HG02840 (cell line): Measurements from ENCODE around the gene FLG.
"Not testable (repeated sequence)": the region's sequence is repeated elsewhere in the genome, so short reads cannot be mapped to it uniquely, and the experiment has no call there.

Source experiments
- ATAC-seq: cut with Tn5 transposase; IDR thresholded peaks from one replicate; pipeline ENCODE4 v1.9.1; 2021; ENCODE audit warnings: mild to moderate bottlenecking, moderate library complexity, moderate number of reproducible peaks; ENCODE audit not compliant: unreplicated experiment, low FRiP score

The FLG gene

GRCh38 chr1:152325111-152325510 lies at the start of gene FLG:
Gene FLG, minus strand, starts transcription at chr1:152325239. Its CDS starts 9,783 bp downstream, at chr1:152315456.
- no peak for ATAC-seq

DNA sequence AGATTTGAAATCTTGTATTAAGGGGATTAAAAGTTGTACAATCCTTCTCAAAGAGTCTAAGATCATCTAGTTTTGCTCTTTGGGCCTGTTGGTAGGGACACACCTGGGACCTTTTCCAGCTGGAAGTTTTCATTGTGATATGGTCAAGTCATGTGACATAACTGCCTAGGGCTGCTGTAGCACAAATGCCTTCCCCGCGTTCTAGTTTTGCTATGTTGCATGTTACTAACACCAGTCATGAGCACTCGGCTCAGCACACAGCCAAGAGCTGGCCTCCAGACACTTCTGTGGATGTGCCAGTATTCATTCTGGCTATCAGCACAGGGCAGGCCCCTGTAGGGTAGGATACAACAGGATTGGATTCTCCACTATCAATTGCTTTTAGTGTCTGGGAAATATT lies 49.4 kb upstream of the FLG start:
- ATAC-seq, result no peak

DNA sequence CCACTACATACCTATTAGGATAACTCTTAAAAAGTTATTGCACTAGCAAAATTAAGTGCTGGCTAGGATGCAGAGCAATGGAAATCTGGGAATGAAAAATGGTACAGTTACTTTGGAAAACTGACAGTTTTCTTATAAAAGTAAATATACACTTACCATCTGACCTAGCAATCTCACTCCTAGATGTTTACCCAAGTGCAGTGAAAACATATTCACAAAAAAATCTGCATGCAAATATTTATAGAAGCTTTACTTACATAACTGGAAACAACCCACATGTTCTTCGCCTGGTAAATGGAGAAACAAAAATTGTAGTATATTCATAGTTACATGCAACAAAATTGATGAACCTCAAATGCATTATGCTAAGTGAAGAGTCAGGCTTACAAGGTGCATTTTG lies 47.6 kb upstream of the FLG start:
- ATAC-seq, result no peak

GRCh38 chr1:152367436-152367835 lies 42.4 kb upstream of the FLG start:
- ATAC-seq, result no peak

- ATAC-seq, result no peak
Measured at GRCh38 chr1:152359906-152360305, 34.9 kb upstream of the FLG start, which contains the start of gene FLG2. Gene FLG2, minus strand, starts transcription at chr1:152360006. Its CDS starts 1,122 bp downstream, at chr1:152358884.

DNA sequence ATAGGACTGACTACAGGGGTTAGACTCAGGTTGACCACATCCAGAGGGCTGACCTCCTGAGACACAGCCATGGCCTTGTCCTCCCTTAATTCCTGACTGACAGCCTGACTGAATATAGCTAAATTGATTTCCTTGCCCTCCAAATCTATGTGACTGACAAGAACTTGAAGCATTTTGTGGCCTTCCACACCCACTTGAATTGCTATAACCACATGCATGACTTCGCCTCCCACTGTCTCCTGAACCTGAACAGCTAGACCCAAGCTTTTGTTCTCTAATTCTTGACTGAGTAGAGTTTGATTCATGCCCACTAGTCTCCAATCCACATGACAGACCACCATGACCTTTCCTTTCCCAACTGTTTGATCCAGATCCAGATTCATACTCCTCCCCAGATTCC lies 31.7 kb upstream of the FLG start:
- no peak for ATAC-seq

- ATAC-seq, result no peak
Measured at GRCh38 chr1:152349611-152350010, 24.6 kb upstream of the FLG start.

DNA sequence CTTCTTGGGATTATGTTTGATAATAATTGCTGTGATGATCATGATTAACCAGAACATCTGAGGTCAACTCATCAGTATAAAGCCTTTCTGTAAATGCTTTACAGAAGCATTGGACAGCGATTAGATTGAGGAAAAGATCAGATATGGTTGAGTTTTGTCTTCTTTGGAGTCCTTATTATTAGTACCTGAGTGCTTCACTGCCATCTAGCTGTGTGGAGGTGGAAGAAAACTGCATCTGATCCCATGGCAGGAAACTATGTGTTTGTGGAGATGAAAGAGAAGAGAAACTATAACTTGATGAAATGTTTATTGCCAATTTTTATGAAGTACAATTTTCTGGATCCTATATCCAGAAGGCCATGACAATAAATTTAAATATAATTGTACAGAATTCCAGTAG lies 23.4 kb upstream of the FLG start:
- ATAC-seq, result no peak

DNA sequence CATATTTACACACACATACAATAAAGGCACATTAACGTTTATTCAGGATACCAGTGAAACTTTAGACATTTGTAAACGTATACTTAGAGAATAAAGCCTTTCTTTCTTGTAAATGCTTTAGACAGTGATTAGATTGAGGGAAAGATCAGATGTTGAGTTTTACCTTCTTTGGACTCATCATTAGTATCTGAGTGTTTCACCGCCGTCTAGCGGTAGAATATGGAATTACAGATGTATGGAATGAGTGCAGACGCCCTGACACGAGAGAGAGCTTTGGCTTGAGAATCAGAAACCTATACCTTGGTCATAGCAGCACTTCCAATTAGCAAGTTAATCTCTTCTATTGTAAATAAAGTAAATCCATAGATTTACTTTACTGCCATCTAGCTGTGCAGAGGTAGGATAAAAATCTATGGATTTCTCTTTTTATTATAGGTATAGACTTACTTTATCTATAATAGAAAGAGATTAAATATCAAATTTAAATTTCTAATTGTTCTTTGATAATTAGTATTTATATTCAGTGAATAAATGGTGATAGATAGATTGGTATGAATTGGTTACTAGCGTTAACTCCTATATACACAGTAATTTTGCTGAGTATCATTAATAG lies 22.2 kb upstream of the FLG start:
- no peak for ATAC-seq

GRCh38 chr1:152344438-152344837 lies 19.4 kb upstream of the FLG start:
- ATAC-seq, result no peak

DNA sequence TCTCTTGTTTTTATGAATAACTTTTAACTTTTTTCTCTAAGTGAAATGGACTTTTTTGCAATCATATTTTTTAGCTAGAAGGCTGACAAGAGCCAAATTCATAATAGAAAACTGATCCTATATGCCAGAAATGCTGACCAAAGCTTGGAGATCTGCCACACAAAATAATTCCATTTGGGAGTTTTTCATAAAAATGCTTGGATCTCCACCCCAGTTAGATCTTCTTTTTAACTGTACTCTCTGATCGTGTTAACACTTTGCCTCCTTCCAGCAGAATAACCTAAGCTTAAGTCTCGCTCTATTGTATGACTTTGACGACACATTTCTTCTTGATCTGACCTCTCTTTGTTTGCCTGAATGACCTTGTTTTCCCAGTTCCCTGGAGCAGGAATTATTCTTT lies 18.0 kb upstream of the FLG start:
- no peak for ATAC-seq

GRCh38 chr1:152335399-152335798 lies 10.4 kb upstream of the FLG start:
- no peak for ATAC-seq

GRCh38 chr1:152328801-152329391 lies 3.9 kb upstream of the FLG start:
- ATAC-seq, result no peak

DNA sequence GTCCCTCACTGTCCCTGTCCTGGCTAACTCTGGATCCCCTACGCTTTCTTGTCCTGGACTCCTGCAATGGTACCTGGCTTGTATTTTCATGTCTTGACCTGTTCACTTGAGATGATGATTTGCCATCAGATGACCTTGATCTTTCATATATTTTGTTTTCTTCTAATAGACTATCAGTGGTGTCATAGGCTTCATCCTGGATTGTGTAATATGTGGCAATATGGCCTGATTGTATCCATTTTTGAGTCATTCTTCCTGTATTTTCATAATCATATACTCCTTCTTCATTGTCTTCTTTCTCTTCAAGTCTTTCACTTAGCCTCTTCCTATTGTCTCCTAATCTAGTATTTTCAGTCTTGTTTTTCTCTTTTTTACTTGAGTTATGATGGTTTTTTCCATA lies 11.1 kb downstream of the FLG start:
- ATAC-seq, result no peak

GRCh38 chr1:152313319-152313801 lies 11.7 kb downstream of the FLG start:
- no peak for ATAC-seq

DNA sequence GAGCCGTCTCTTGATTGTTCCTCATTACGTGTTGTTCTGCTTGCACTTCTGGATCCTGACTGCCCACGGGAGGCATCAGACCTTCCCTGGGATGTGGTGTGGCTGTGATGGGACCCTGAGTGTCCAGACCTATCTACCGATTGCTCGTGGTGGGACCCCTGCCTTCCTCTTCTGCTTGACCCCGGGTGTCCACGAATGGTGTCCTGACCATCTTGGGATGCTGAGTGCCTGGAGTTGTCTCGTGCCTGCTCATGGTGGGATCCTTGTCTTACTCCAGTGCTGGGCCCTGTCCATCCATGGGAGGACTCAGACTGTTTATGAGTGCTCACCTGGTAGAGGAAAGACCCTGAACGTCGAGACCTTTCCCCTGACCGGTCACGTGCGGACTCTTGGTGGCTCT lies 12.9 kb downstream of the FLG start:
- ATAC-seq, result not testable (repeated sequence)

GRCh38 chr1:152309955-152310354 lies 15.1 kb downstream of the FLG start:
- no peak for ATAC-seq

GRCh38 chr1:152309320-152309901 lies 15.6 kb downstream of the FLG start:
- ATAC-seq, result not testable (repeated sequence)

- not testable (repeated sequence) for ATAC-seq
Measured at GRCh38 chr1:152308758-152309157, 16.3 kb downstream of the FLG start.

- ATAC-seq, result not testable (repeated sequence)
Measured at GRCh38 chr1:152307970-152308369, 17.1 kb downstream of the FLG start.

DNA sequence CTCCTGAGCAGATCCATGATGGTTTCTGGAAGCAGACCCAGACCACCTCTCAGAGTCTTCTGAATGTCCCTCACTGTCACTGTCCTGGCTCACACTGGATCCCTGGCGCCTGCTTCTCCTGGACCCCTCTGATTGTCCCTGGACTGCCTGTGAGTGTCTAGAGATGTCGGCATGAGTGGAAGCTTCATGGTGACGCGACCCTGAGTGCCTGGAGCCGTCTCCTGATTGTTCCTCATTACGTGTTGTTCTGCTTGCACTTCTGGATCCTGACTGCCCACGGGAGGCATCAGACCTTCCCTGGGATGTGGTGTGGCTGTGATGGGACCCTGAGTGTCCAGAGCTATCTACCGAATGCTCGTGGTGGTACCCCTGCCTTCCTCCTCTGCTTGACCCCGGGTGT lies 18.9 kb downstream of the FLG start:
- not testable (repeated sequence) for ATAC-seq

GRCh38 chr1:152304773-152305172 lies 20.3 kb downstream of the FLG start:
- not testable (repeated sequence) for ATAC-seq
